Measurements from ENCODE around the gene CCDC121.

The CCDC121 gene

GRCh38 chr2:27628767-27629709, at the start of gene CCDC121, which contains the start of gene GPN1:
TSS of gene CCDC121 (minus strand) at chr2:27629012. CDS start at chr2:27627799, 1,213 bp downstream.
TSS of gene GPN1 (plus strand) at chr2:27629050. CDS start at chr2:27629059, 9 bp downstream.
- H3K9me2 ChIP-seq (replicated peaks; ENCODE audit: control insufficient read depth, low read length) = no peaks in the 10 kb centered on the region
- peak within 1 kb of the TSS; percentile 26 for H3K27ac ChIP-seq (ENCODE audit: low read depth, low read length)
- no peaks in the 10 kb centered on the region for H4K20me1 ChIP-seq (ENCODE audit: control insufficient read depth, insufficient read depth, low read depth, low read length)
- H3F3A ChIP-seq (ENCODE audit: control insufficient read depth, insufficient read depth) = peaks cover 7% of the 10 kb centered on the region; the same call in 1 of the 2 replicates
- peaks cover 20% of the 10 kb centered on the region for H3K79me2 ChIP-seq (ENCODE audit: control insufficient read depth, low read length)
- peaks cover 50% of the 10 kb centered on the region for H3K36me3 ChIP-seq (ENCODE audit: control insufficient read depth, low read length)
- H3K9me3 ChIP-seq (ENCODE audit: control insufficient read depth, insufficient read depth, low read length) = no peaks in the 10 kb centered on the region
- H3K4me3 ChIP-seq (ENCODE audit: low read length) = peak within 1 kb of the TSS; percentile 88
- peaks cover 31% of the 10 kb centered on the region for H3K4me1 ChIP-seq (ENCODE audit: control insufficient read depth, low read length)
- peak within 1 kb of the TSS; percentile 74 for H3K4me2 ChIP-seq (ENCODE audit: low read length)
- no peaks in the 10 kb centered on the region for H3K27me3 ChIP-seq (ENCODE audit: control insufficient read depth, low read length)
- TF ChIP-seq EZH2phosphoT487 (IDR thresholded peaks at IDR 0.05; ENCODE audit: borderline replicate concordance, low read length) = no peak
- no peak for TF ChIP-seq CTCF (IDR thresholded peaks at IDR 0.05; ENCODE audit: low read depth, low read length, poor library complexity, severe bottlenecking)

- no peaks in the 10 kb centered on the region for H3K9me2 ChIP-seq (replicated peaks; ENCODE audit: control insufficient read depth, low read length)
- no peak overlapping the region for H3K4me2 ChIP-seq (ENCODE audit: low read length)
- H3K79me2 ChIP-seq (ENCODE audit: control insufficient read depth, low read length) = no peaks in the 10 kb centered on the region
- H3K27me3 ChIP-seq (ENCODE audit: control insufficient read depth, low read length) = no peaks in the 10 kb centered on the region
- H4K20me1 ChIP-seq (ENCODE audit: control insufficient read depth, insufficient read depth, low read depth, low read length) = no peaks in the 10 kb centered on the region
- no peak overlapping the region for H3K4me3 ChIP-seq (ENCODE audit: low read length)
- no peaks in the 10 kb centered on the region for H3K4me1 ChIP-seq (ENCODE audit: control insufficient read depth, low read length)
- H3K27ac ChIP-seq (ENCODE audit: low read depth, low read length) = no peak overlapping the region
- TF ChIP-seq EZH2phosphoT487 (IDR thresholded peaks at IDR 0.05; ENCODE audit: borderline replicate concordance, low read length) (no peak), CTCF (IDR thresholded peaks at IDR 0.05; ENCODE audit: low read depth, low read length, poor library complexity, severe bottlenecking) (no peak)
- H3K36me3 ChIP-seq (ENCODE audit: control insufficient read depth, low read length) = peaks cover 50% of the 10 kb centered on the region
- no peaks in the 10 kb centered on the region for H3F3A ChIP-seq (ENCODE audit: control insufficient read depth, insufficient read depth)
- no peaks in the 10 kb centered on the region for H3K9me3 ChIP-seq (ENCODE audit: control insufficient read depth, insufficient read depth, low read length)
Measured at GRCh38 chr2:27672723-27673486, 44.1 kb upstream of the CCDC121 start.

GRCh38 chr2:27671235-27671634, 42.4 kb upstream of the CCDC121 start:
- Histone ChIP-seq H3K27me3 (ENCODE audit: control insufficient read depth, low read length) (no peaks in the 10 kb centered on the region), H3F3A (ENCODE audit: control insufficient read depth, insufficient read depth) (peaks cover 5% of the 10 kb centered on the region; the same call in 1 of the 2 replicates), H3K27ac (ENCODE audit: low read depth, low read length) (no peak overlapping the region), H4K20me1 (ENCODE audit: control insufficient read depth, insufficient read depth, low read depth, low read length) (no peaks in the 10 kb centered on the region), H3K4me3 (ENCODE audit: low read length) (no peak overlapping the region), H3K79me2 (ENCODE audit: control insufficient read depth, low read length) (no peaks in the 10 kb centered on the region), H3K36me3 (ENCODE audit: control insufficient read depth, low read length) (peaks cover 45% of the 10 kb centered on the region), H3K9me3 (ENCODE audit: control insufficient read depth, insufficient read depth, low read length) (no peaks in the 10 kb centered on the region), H3K4me1 (ENCODE audit: control insufficient read depth, low read length) (no peaks in the 10 kb centered on the region), H3K4me2 (ENCODE audit: low read length) (no peak overlapping the region), H3K9me2 (replicated peaks; ENCODE audit: control insufficient read depth, low read length) (no peaks in the 10 kb centered on the region)
- TF ChIP-seq CTCF (IDR thresholded peaks at IDR 0.05; ENCODE audit: low read depth, low read length, poor library complexity, severe bottlenecking) (no peak), EZH2phosphoT487 (IDR thresholded peaks at IDR 0.05; ENCODE audit: borderline replicate concordance, low read length) (no peak)
